Central memory CD4-positive, alpha-beta T cell (primary cell): ENCODE measurements around the gene ETFDH.

Source experiments
- DNase-seq: peaks from one replicate; pipeline ENCODE4 v3.0.0; 2022

The ETFDH gene

DNA sequence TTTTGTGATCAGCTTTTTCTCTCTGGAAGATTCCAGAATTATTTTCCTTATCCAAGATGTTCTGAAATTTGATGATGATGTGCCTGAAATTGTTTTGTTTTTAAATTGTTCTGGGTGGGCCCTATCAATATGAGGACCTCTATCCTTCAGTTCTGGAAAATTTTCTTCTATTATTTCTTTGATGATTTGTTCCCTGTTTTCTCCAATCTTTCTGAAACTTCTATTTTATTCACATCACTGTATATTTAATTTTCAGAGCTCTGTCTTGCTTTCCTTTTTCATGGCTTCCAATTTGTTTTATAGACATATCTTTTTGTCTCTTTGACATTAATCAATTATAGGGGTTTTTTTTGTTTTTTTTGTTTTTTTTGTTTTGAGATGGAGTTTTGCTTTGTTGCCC is 84.5 kb downstream of the ETFDH start:
- DNase-seq: no peak

- DNase-seq: no peak
These were observed 86.0 kb downstream of the ETFDH start for GRCh38 chr4:158758142-158758541.

DNA sequence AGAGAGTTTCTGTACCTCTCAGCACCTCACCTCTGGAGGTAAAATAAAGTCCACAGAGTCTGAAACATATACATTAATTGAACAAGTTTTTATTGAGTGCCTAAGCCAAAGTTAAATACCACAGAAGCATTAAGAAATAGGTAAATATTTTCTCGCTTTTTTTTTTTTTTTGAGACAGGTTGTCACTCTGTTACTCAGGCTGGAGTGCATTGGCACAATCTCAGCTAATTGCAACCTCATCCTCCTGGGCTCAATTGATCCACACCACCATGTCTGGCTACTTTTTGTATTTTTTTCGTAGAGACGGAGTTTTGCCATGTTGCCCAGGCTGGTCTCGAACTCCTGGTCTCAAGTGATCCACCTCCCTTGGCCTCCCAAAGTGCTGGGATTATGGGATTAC is 86.6 kb downstream of the ETFDH start:
- no peak for DNase-seq
